ENCODE results near the gene HECTD4. TPM values are rescaled to one million over a fixed set of nuclear protein-coding genes. Genes with fewer than 3 reads are reported as not detected.
A peak's percentile ranks its signal among the peaks of the same experiment; 100 is the strongest.

Gene HECTD4
- total and polyA plus RNA-seq, 2 experiments from 2014 or later, result 25.7 to 36.9 TPM

- H3K27me3 Mint-ChIP-seq (ENCODE audit: insufficient read depth, low read depth, poor library complexity), result peaks cover 6% of the 10 kb centered on the region
- TF ChIP-seq EZH2 (IDR thresholded peaks at IDR 0.05; ENCODE audit: low read depth, unreplicated experiment), result no peak
- no peak for TF ChIP-seq POLR2AphosphoS5 (IDR thresholded peaks at IDR 0.05; ENCODE audit: low read depth)
- TF ChIP-seq CTCF (conservative IDR thresholded peaks at IDR 0.05; ENCODE audit: low read depth in 2 of 2), result no peak
- TF ChIP-seq ETS1 (IDR thresholded peaks at IDR 0.05), result no peak
- TF ChIP-seq EZH2phosphoT487 (IDR thresholded peaks at IDR 0.05; ENCODE audit: unreplicated experiment), result no peak
- no peak for TF ChIP-seq NANOG (IDR thresholded peaks at IDR 0.05; ENCODE audit: borderline replicate concordance)
- no peak for TF ChIP-seq ZNF462 (CRISPR knock-in tag; IDR thresholded peaks at IDR 0.05)
- no peak for TF ChIP-seq STAT1 (IDR thresholded peaks at IDR 0.05; ENCODE audit: unreplicated experiment)
- no peaks in the 10 kb centered on the region for H3K9me2 ChIP-seq (ENCODE audit: insufficient read depth)
- no peaks in the 10 kb centered on the region for H3K36me3 ChIP-seq (ENCODE audit: insufficient read depth)
- no peaks in the 10 kb centered on the region for H3K9me3 Mint-ChIP-seq
- H3K4me3 Mint-ChIP-seq, result no peak overlapping the region
- ATAC-seq (no peak), DNase-seq (ENCODE audit: low spot score) (no peak)
- peaks cover 4% of the 10 kb centered on the region; the same call in 2 of the 3 replicates for H3K4me1 Mint-ChIP-seq
- peaks cover 75% of the 10 kb centered on the region for H3K79me2 ChIP-seq (replicated peaks; ENCODE audit: insufficient read depth)
- no peak overlapping the region for H3K4me2 ChIP-seq
- no peaks in the 10 kb centered on the region for H3K27me3 ChIP-seq (ENCODE audit: insufficient read depth)
- H3F3A ChIP-seq (replicated peaks; ENCODE audit: low read depth), result no peaks in the 10 kb centered on the region
- H3K36me3 Mint-ChIP-seq (ENCODE audit: low read depth), result no peaks in the 10 kb centered on the region
- H3K4me3 ChIP-seq, result no peak overlapping the region
- peak overlapping the region; percentile 16 for H3K27ac ChIP-seq (ENCODE audit: low read depth)
- no peak overlapping the region for H2AFZ ChIP-seq
- H3K27ac Mint-ChIP-seq, result no peak overlapping the region; the same call in 1 of the 2 replicates
- H3K4me1 ChIP-seq (ENCODE audit: insufficient read depth), result peaks cover 5% of the 10 kb centered on the region; the same call in 1 of the 2 replicates
- H4K20me1 ChIP-seq (replicated peaks; ENCODE audit: insufficient read depth), result no peaks in the 10 kb centered on the region; the same call in 1 of the 2 replicates
Measured at GRCh38 chr12:112357214-112357613, 25.0 kb downstream of the HECTD4 start.

Data from GM23338 (cell line).